ENCODE results near the gene SBF1.

DNA sequence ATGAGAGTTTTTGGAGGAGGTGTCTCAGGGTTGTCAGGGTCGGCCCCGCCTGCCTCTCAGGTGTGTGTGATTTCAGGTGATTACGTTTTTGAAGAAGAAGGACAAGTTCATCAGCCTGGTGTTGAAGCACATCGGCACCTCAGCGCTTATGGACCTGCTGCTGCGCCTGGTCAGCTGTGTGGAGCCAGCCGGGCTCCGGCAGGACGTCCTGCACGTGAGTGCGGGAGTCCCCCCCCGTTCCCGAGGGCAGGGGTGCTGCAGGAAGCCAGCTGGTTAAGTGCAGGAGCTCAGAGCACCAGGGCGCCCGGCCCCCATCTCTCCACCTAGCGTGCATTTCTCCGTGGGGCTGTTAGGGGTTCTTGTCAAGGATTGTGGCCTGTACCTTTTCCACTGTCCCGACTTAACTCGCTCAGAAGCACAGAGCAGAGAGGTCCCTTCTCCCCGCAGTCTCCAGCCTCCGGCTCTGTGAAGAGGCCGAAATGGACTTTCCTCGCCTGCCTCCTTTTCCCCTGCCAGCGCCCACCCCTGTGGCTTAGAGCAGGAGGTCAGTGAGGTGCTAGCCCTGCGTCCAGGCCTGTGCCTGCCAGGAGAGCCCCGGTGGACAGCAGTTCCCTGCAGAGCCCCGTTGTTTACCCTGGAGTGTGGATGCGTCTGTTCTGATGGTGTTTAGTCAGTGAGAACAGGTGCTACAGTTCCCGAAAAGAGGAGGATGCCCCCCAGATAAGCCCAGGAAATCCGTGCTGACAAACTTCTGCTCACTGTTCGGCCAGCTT is 60.2 kb downstream of the SBF1 start:
- TF ChIP-seq, protein P1, sequence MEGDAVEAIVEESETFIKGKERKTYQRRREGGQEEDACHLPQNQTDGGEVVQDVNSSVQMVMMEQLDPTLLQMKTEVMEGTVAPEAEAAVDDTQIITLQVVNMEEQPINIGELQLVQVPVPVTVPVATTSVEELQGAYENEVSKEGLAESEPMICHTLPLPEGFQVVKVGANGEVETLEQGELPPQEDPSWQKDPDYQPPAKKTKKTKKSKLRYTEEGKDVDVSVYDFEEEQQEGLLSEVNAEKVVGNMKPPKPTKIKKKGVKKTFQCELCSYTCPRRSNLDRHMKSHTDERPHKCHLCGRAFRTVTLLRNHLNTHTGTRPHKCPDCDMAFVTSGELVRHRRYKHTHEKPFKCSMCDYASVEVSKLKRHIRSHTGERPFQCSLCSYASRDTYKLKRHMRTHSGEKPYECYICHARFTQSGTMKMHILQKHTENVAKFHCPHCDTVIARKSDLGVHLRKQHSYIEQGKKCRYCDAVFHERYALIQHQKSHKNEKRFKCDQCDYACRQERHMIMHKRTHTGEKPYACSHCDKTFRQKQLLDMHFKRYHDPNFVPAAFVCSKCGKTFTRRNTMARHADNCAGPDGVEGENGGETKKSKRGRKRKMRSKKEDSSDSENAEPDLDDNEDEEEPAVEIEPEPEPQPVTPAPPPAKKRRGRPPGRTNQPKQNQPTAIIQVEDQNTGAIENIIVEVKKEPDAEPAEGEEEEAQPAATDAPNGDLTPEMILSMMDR (optimal IDR thresholded peaks at IDR 0.05 in 1 of 3, IDR thresholded peaks at IDR 0.05 in 1 of 3, conservative IDR thresholded peaks at IDR 0.05 in 1 of 3; ENCODE audit: extremely low read depth in 1 of 3, insufficient read depth in 2 of 3, low read length in 3 of 3): no peak
- no peak for TF ChIP-seq EZH2 (IDR thresholded peaks at IDR 0.05; ENCODE audit: low read length)

Measured in keratinocyte (primary cell).